ENCODE data around the gene NUP43. TPM values are rescaled to one million over a fixed set of nuclear protein-coding genes. Genes with fewer than 3 reads are reported as not detected.

Gene NUP43
- total and polyA plus RNA-seq, 10 of the 15 experiments (the other 5 are each of a cell fraction or from before 2014, with no cell fraction given): 8.9 to 54.2 (median 27.7) TPM

- TF ChIP-seq ZBTB40 (IDR thresholded peaks at IDR 0.05; ENCODE audit: borderline replicate concordance) (peak; percentile 91), NFYA (IDR thresholded peaks at IDR 0.05; ENCODE audit: borderline replicate concordance, low read depth, low read length) (no peak), IRF5 (IDR thresholded peaks at IDR 0.05; ENCODE audit: borderline replicate concordance) (no peak), TCF12 (IDR thresholded peaks at IDR 0.05; ENCODE audit: low read depth, low read length) (peak; percentile 42), GABPA (IDR thresholded peaks at IDR 0.05; ENCODE audit: low read depth) (peak; percentile 92), MTA2 (IDR thresholded peaks at IDR 0.05; ENCODE audit: low read depth) (no peak), BHLHE40 (IDR thresholded peaks at IDR 0.05; ENCODE audit: borderline replicate concordance in 1 of 2, low read depth in 2 of 2, low read length in 1 of 2) (peak; percentile 8 to 58; a peak in 1 of 4 replicates)
Measured at GRCh38 chr6:149717588-149718458, 28.5 kb downstream of the NUP43 start, which contains the start of gene LATS1 (continued).

All from GM12878 (cell line).